SW 1271 (cell line): ENCODE measurements around the gene EME2.
A peak's percentile ranks its signal among the peaks of the same experiment; 100 is the strongest.

Experiments used
- DNase-seq, 2 experiments: peaks; one replicate each; lab custom pipeline; 2025; lab: John Stamatoyannopoulos, UW

EME2 gene

GRCh38 chr16:1745900-1746692 is 26.5 kb upstream of the EME2 start:
- DNase-seq = peak; percentile 53 to 88

GRCh38 chr16:1746693-1747195 is 25.9 kb upstream of the EME2 start:
- DNase-seq = no peak

GRCh38 chr16:1747934-1748333 is 24.7 kb upstream of the EME2 start:
- DNase-seq = no peak

GRCh38 chr16:1749152-1750117 is 23.2 kb upstream of the EME2 start:
- DNase-seq = no peak

- DNase-seq = no peak
Observed at GRCh38 chr16:1751946-1752345, 20.7 kb upstream of the EME2 start.

GRCh38 chr16:1752853-1753252 is 19.8 kb upstream of the EME2 start:
- no peak for DNase-seq

GRCh38 chr16:1754204-1754603 is 18.4 kb upstream of the EME2 start:
- no peak for DNase-seq

- DNase-seq = no peak
Observed at GRCh38 chr16:1757714-1758461, 14.7 kb upstream of the EME2 start.

- DNase-seq = no peak
Observed at GRCh38 chr16:1758923-1759322, 13.7 kb upstream of the EME2 start.

GRCh38 chr16:1759511-1759910 is 13.1 kb upstream of the EME2 start:
- DNase-seq = no peak

GRCh38 chr16:1760911-1761310 is 11.7 kb upstream of the EME2 start:
- DNase-seq = no peak

- no peak for DNase-seq
Observed at GRCh38 chr16:1761751-1762150, 10.9 kb upstream of the EME2 start.

- no peak for DNase-seq
Observed at GRCh38 chr16:1762196-1762878, 10.3 kb upstream of the EME2 start.

GRCh38 chr16:1762879-1763520 is 9.6 kb upstream of the EME2 start:
- DNase-seq = no peak

- no peak for DNase-seq
Observed at GRCh38 chr16:1763521-1764511, 8.8 kb upstream of the EME2 start.

GRCh38 chr16:1764971-1765370 is 7.6 kb upstream of the EME2 start:
- DNase-seq = no peak

- no peak for DNase-seq
Observed at GRCh38 chr16:1765826-1766225, 6.8 kb upstream of the EME2 start.

- no peak for DNase-seq
Observed at GRCh38 chr16:1766231-1766630, 6.4 kb upstream of the EME2 start.

- DNase-seq = no peak
Observed at GRCh38 chr16:1766701-1767100, 5.9 kb upstream of the EME2 start.
